Measurements from ENCODE around the gene RTRAF.

GRCh38 chr14:51977075-51977474 is 12.3 kb upstream of the RTRAF start:
- TF ChIP-seq, protein P1, sequence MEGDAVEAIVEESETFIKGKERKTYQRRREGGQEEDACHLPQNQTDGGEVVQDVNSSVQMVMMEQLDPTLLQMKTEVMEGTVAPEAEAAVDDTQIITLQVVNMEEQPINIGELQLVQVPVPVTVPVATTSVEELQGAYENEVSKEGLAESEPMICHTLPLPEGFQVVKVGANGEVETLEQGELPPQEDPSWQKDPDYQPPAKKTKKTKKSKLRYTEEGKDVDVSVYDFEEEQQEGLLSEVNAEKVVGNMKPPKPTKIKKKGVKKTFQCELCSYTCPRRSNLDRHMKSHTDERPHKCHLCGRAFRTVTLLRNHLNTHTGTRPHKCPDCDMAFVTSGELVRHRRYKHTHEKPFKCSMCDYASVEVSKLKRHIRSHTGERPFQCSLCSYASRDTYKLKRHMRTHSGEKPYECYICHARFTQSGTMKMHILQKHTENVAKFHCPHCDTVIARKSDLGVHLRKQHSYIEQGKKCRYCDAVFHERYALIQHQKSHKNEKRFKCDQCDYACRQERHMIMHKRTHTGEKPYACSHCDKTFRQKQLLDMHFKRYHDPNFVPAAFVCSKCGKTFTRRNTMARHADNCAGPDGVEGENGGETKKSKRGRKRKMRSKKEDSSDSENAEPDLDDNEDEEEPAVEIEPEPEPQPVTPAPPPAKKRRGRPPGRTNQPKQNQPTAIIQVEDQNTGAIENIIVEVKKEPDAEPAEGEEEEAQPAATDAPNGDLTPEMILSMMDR (conservative IDR thresholded peaks at IDR 0.05): no peak
- TF ChIP-seq EZH2 (IDR thresholded peaks at IDR 0.05; ENCODE audit: low read depth): no peak

All from PC-9 (cell line).